Right atrium auricular region (tissue), 2 donors: ENCODE measurements around the gene C19orf44. TPM values are rescaled to one million over a fixed set of nuclear protein-coding genes. Genes with fewer than 3 reads are reported as not detected.
A peak's percentile ranks its signal among the peaks of the same experiment; 100 is the strongest.

Experiments
- DNase-seq: peaks from one replicate; pipeline ENCODE4 v3.0.0-alpha.2; 2019; ENCODE audit warnings: low spot score
- H3K27ac ChIP-seq, 2 donors: fragments of 200-600 bp; sonication (generic); 1 replicate in 1 of 2; 2 replicates in 1 of 2; pipeline ENCODE4 v1.5.1; 2016 to 2019
- H3K27me3 ChIP-seq, 2 donors: fragments of 200-600 bp; sonication (generic); one replicate each; pipeline versions ENCODE4 v1.5.1 to v1.6.0; 2017 to 2019
- H3K36me3 ChIP-seq: fragments of 200-600 bp; sonication (generic); one replicate; pipeline ENCODE4 v1.5.1; 2016
- H3K4me1 ChIP-seq, 2 donors: fragments of 200-600 bp; sonication (generic); one replicate each; pipeline versions ENCODE4 v1.5.1 to v1.6.0; 2017 to 2019
- H3K4me3 ChIP-seq, 2 donors: fragments of 200-600 bp; sonication (generic); 1 replicate in 1 of 2; 2 replicates in 1 of 2; pipeline ENCODE4 v1.5.1; 2017 to 2019; ENCODE audit warnings: mild to moderate bottlenecking in 1 of 2, moderate library complexity in 1 of 2
- H3K9me3 ChIP-seq, 2 donors: fragments of 200-600 bp; sonication (generic); one replicate each; pipeline ENCODE4 v1.5.1; 2019
- total RNA-seq, 2 donors: library from RNA; depleted of rRNA; stranded (reverse); fragments of >200 nt; gene quantifications; one replicate each; pipeline ENCODE4 v1.1.0, GENCODE V29; 2016
- TF ChIP-seq, protein P1 (sequence below), 2 donors: fragments of 200-600 bp; sonication (generic); IDR thresholded peaks; one replicate each; pipeline ENCODE4 v1.5.1; 2019; ENCODE audit warnings: antibody characterized with exemption in 2 of 2

Gene C19orf44
- total RNA-seq, 2 donors from 2014 or later, result 2.3 to 6.0 TPM

DNA sequence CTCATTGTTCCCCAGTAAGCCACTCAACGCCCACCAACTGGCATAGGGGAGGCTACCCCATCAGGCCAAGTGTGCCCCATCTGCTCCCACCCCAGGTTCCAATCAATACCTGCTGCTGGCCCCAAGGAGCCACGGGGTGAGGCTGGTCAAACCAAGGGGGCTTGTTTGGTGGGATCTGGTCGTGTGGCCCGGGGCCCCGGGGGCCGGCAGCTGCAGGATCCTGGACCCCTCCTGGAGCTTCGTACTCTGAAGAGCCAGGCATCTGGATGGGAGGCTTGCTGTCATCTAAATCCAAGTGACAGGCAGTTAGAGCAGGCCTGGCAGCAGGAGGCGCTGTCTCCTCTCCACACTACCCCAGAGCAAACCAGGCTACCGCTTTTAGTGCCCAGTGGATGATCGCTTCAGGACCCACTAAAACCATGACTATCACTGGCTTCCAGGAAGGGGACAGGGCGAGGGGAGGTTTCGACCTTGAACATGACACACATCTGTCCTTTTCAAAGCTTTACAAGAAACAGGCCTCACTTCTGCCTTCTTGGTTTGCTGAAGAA lies 31.9 kb downstream of the C19orf44 start:
- no peaks in the 10 kb centered on the region for H3K9me3 ChIP-seq
- no peaks in the 10 kb centered on the region for H3K27me3 ChIP-seq
- DNase-seq, result no peak
- H3K27ac ChIP-seq, result no peak overlapping the region
- peaks cover 98% of the 10 kb centered on the region for H3K36me3 ChIP-seq
- TF ChIP-seq, protein P1, sequence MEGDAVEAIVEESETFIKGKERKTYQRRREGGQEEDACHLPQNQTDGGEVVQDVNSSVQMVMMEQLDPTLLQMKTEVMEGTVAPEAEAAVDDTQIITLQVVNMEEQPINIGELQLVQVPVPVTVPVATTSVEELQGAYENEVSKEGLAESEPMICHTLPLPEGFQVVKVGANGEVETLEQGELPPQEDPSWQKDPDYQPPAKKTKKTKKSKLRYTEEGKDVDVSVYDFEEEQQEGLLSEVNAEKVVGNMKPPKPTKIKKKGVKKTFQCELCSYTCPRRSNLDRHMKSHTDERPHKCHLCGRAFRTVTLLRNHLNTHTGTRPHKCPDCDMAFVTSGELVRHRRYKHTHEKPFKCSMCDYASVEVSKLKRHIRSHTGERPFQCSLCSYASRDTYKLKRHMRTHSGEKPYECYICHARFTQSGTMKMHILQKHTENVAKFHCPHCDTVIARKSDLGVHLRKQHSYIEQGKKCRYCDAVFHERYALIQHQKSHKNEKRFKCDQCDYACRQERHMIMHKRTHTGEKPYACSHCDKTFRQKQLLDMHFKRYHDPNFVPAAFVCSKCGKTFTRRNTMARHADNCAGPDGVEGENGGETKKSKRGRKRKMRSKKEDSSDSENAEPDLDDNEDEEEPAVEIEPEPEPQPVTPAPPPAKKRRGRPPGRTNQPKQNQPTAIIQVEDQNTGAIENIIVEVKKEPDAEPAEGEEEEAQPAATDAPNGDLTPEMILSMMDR (IDR thresholded peaks at IDR 0.05), result peak in 1 of 2 donors; percentile 20
- H3K4me1 ChIP-seq, result no peaks in the 10 kb centered on the region
- H3K4me3 ChIP-seq, result no peak overlapping the region

- no peak overlapping the region for H3K27ac ChIP-seq
- peaks cover 99% of the 10 kb centered on the region for H3K36me3 ChIP-seq
- DNase-seq, result no peak
- H3K4me1 ChIP-seq, result no peaks in the 10 kb centered on the region
- H3K9me3 ChIP-seq, result no peaks in the 10 kb centered on the region
- TF ChIP-seq, protein P1 (IDR thresholded peaks at IDR 0.05), result no peak
- no peaks in the 10 kb centered on the region for H3K27me3 ChIP-seq
- no peak overlapping the region for H3K4me3 ChIP-seq
Observed at GRCh38 chr19:16529466-16530144, 33.4 kb downstream of the C19orf44 start.

DNA sequence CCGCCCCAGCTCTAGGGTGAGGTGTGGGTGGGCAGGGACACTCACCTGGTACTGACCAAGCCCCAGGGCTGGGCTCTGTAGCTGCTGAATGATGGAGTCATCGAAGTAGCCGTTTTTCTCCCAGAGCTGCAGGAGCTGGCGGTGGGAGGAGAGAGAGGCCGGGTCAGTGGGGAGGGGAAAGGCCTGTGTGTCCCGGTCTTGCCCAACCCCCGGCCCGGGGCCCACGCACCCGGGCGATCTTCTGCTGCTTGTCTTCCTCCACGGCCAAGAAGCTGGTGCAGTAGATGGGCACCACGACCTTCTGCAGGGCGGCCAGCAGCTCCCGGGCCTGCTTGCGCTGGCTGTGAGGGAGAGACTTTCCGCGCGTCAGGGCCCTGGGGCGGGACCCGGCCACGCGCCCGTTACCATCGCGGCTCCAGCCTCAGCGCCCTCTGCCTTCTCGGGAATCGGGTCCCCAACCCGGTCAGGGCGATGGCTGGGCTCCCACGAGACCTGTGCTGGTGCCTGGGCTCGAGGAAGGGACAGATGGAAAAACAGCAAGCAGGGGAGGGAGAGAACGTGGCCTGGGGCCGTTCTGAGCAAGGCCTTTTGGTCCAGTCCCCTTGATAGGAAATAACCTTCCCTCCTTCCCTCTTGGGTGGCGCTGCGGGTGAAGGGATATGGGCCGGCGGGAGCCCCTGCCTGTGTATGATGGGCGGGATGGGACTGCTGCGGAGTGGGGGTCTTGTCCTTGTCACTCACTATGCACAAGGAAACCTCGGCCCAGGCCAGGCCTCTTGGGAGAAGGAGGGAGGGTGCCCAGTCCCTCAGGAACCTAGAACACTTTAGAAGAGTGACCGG lies 34.6 kb downstream of the C19orf44 start:
- no peaks in the 10 kb centered on the region for H3K27me3 ChIP-seq
- no peaks in the 10 kb centered on the region for H3K4me1 ChIP-seq
- TF ChIP-seq, protein P1 (IDR thresholded peaks at IDR 0.05), result no peak
- no peaks in the 10 kb centered on the region for H3K9me3 ChIP-seq
- H3K4me3 ChIP-seq, result no peak overlapping the region
- no peak for DNase-seq
- peaks cover 99% of the 10 kb centered on the region for H3K36me3 ChIP-seq
- H3K27ac ChIP-seq, result no peak overlapping the region

DNA sequence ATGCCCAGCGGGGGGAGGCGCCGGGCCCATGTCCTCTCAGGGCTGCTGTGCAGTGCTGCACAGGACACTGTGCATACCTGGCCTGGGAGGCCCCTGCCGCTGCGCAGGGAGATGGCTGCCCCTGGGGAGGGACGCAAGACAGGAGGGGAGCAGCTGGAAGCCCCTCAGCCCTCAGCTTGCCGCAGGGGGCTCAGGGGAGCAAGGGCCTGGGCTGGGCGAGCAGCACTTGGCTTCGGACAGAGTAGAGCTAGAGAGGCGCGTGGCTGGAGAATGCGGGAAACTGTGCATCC lies 35.1 kb downstream of the C19orf44 start:
- H3K27ac ChIP-seq, result no peak overlapping the region
- H3K27me3 ChIP-seq, result no peaks in the 10 kb centered on the region
- peaks cover 93% of the 10 kb centered on the region for H3K36me3 ChIP-seq
- no peaks in the 10 kb centered on the region for H3K9me3 ChIP-seq
- no peak for DNase-seq
- H3K4me3 ChIP-seq, result no peak overlapping the region
- H3K4me1 ChIP-seq, result no peaks in the 10 kb centered on the region
- TF ChIP-seq, protein P1 (IDR thresholded peaks at IDR 0.05), result no peak

GRCh38 chr19:16532440-16533234 lies 36.4 kb downstream of the C19orf44 start:
- Histone ChIP-seq H3K4me3 (no peak overlapping the region), H3K27me3 (no peaks in the 10 kb centered on the region), H3K4me1 (no peaks in the 10 kb centered on the region), H3K27ac (no peak overlapping the region), H3K9me3 (no peaks in the 10 kb centered on the region), H3K36me3 (peaks cover 80% of the 10 kb centered on the region)
- no peak for DNase-seq
- TF ChIP-seq, protein P1 (IDR thresholded peaks at IDR 0.05), result no peak
